Fibroblast of mammary gland (primary cell): ENCODE data around the gene FIBCD1.

Experiments
- DNase-seq: peaks from one replicate; pipeline ENCODE4 v3.0.0-alpha.2; 2010; ENCODE audit warnings: low read depth
- H3K4me3 ChIP-seq: 2 replicates; pipeline ENCODE4 v1.5.1; 2011; ENCODE audit warnings: low read depth, mild to moderate bottlenecking, low read length, moderate library complexity; ENCODE audit not compliant: control insufficient read depth
- TF ChIP-seq, protein P1 (sequence below): conservative IDR thresholded peaks from 2 replicates; pipeline ENCODE4 v1.5.1; 2011; ENCODE audit warnings: low read depth, low read length, inconsistent platforms; ENCODE audit not compliant: control insufficient read depth, insufficient read depth

The FIBCD1 gene

DNA sequence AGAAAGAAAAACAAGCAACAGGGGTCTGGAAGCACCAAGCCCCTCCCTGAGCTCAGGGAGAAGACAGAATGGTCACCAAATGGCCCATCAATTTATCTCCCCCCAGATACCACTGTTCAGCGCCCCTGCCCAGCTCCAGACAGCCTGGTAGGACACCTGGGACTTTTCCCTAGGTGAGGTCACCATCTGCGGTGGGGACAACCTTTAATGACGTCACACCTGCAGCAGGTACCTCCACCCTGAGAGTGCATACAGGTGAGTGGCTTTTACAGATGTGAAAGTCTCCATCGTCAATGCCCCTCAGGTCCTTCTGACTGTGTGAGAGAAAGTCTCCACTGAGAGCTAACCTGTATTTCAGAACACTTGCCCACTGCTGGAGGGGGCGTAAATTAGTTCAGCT, 35.6 kb upstream of the FIBCD1 start:
- TF ChIP-seq, protein P1, sequence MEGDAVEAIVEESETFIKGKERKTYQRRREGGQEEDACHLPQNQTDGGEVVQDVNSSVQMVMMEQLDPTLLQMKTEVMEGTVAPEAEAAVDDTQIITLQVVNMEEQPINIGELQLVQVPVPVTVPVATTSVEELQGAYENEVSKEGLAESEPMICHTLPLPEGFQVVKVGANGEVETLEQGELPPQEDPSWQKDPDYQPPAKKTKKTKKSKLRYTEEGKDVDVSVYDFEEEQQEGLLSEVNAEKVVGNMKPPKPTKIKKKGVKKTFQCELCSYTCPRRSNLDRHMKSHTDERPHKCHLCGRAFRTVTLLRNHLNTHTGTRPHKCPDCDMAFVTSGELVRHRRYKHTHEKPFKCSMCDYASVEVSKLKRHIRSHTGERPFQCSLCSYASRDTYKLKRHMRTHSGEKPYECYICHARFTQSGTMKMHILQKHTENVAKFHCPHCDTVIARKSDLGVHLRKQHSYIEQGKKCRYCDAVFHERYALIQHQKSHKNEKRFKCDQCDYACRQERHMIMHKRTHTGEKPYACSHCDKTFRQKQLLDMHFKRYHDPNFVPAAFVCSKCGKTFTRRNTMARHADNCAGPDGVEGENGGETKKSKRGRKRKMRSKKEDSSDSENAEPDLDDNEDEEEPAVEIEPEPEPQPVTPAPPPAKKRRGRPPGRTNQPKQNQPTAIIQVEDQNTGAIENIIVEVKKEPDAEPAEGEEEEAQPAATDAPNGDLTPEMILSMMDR, result no peak
- DNase-seq, result no peak
- no peak overlapping the region for H3K4me3 ChIP-seq

GRCh38 chr9:130973686-130974281, 34.7 kb upstream of the FIBCD1 start:
- H3K4me3 ChIP-seq, result no peak overlapping the region
- TF ChIP-seq, protein P1, result no peak
- DNase-seq, result no peak

- TF ChIP-seq, protein P1, result no peak
- no peak overlapping the region for H3K4me3 ChIP-seq
- DNase-seq, result no peak
These were observed 34.1 kb upstream of the FIBCD1 start for GRCh38 chr9:130972957-130973685.

- TF ChIP-seq, protein P1, result no peak
- no peak for DNase-seq
- H3K4me3 ChIP-seq, result no peak overlapping the region
These were observed 33.4 kb upstream of the FIBCD1 start for GRCh38 chr9:130972277-130972956.

GRCh38 chr9:130971294-130971849, 32.3 kb upstream of the FIBCD1 start:
- no peak overlapping the region for H3K4me3 ChIP-seq
- DNase-seq, result no peak
- TF ChIP-seq, protein P1, result no peak

GRCh38 chr9:130970855-130971254, 31.8 kb upstream of the FIBCD1 start:
- no peak for DNase-seq
- TF ChIP-seq, protein P1, result no peak
- H3K4me3 ChIP-seq, result no peak overlapping the region
